ENCODE measurements around the gene TMEM169. TPM values are rescaled to one million over a fixed set of nuclear protein-coding genes. Genes with fewer than 3 reads are reported as not detected.

The TMEM169 gene
- total RNA-seq, 6 experiments from 2014 or later: 0.09 to 0.25 (median 0.13) TPM; not detected in 3

- Mint-ChIP-seq H3K36me3 (ENCODE audit: low read depth) (no peaks in the 10 kb centered on the region), H3K27ac (no peak overlapping the region), H3K9me3 (no peaks in the 10 kb centered on the region), H3K27me3 (ENCODE audit: insufficient read depth) (no peaks in the 10 kb centered on the region), H3K4me1 (ENCODE audit: low read depth) (peaks cover 31% of the 10 kb centered on the region), H3K4me3 (no peak overlapping the region)
- DNase-seq: no peak
- TF ChIP-seq CTCF (IDR thresholded peaks at IDR 0.05): no peak
Observed at GRCh38 chr2:216070195-216070594, 11.5 kb upstream of the TMEM169 start.

- Mint-ChIP-seq H3K9me3 (no peaks in the 10 kb centered on the region), H3K4me3 (no peak overlapping the region), H3K36me3 (ENCODE audit: low read depth) (no peaks in the 10 kb centered on the region), H3K27me3 (ENCODE audit: insufficient read depth) (no peaks in the 10 kb centered on the region), H3K27ac (no peak overlapping the region), H3K4me1 (ENCODE audit: low read depth) (peaks cover 23% of the 10 kb centered on the region)
- DNase-seq: no peak
- no peak for TF ChIP-seq CTCF (IDR thresholded peaks at IDR 0.05)
Observed at GRCh38 chr2:216071111-216071851, 10.4 kb upstream of the TMEM169 start.

DNA sequence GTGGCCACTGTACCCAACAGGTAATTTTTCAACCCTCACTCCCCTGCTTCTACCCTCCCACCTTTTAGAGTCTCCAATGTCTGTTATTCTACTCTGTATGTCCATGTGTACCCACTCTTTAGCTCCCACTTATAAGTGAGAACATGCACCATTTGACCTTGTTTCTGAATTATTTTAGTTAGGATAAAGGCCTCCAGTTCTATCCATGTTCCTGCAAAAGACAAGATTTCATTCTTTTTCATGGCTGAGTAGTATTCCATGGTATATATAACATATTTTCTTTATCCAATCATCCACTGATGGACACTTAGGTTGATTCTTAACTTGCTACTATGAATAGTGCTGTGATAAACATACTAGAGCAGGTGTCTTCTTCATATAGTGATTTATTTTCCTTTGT is 9.2 kb upstream of the TMEM169 start:
- Mint-ChIP-seq H3K27me3 (ENCODE audit: insufficient read depth) (no peaks in the 10 kb centered on the region), H3K27ac (no peak overlapping the region), H3K4me3 (no peak overlapping the region), H3K4me1 (ENCODE audit: low read depth) (peaks cover 15% of the 10 kb centered on the region), H3K36me3 (ENCODE audit: low read depth) (no peaks in the 10 kb centered on the region), H3K9me3 (no peaks in the 10 kb centered on the region)
- no peak for DNase-seq
- no peak for TF ChIP-seq CTCF (IDR thresholded peaks at IDR 0.05)

- no peak overlapping the region for H3K4me3 Mint-ChIP-seq
- no peaks in the 10 kb centered on the region for H3K27me3 Mint-ChIP-seq (ENCODE audit: insufficient read depth)
- no peak overlapping the region for H3K27ac Mint-ChIP-seq
- no peak for DNase-seq
- H3K9me3 Mint-ChIP-seq: no peaks in the 10 kb centered on the region
- peaks cover 15% of the 10 kb centered on the region for H3K4me1 Mint-ChIP-seq (ENCODE audit: low read depth)
- TF ChIP-seq CTCF (IDR thresholded peaks at IDR 0.05): no peak
- no peaks in the 10 kb centered on the region for H3K36me3 Mint-ChIP-seq (ENCODE audit: low read depth)
Observed at GRCh38 chr2:216073773-216074172, 7.9 kb upstream of the TMEM169 start.

DNA sequence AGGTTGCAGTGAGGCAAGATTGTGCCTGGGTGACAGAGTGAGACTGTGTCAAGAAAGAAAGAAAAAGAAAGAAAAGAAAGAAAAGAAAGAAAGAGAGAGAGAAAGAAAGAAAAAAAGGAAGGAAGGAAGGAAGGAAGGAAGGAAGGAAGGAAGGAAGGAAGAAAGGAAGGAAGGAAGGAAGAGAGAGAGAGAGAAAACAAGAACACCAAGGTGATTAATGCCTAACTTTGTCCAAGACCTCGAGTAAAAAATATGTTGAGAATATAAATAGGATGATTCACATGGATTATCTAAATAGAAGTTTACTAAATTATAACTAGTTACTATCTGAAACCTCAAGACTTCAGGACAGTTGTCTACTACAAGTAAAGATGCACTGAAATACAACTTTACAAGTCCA is 7.3 kb upstream of the TMEM169 start:
- H3K4me3 Mint-ChIP-seq: no peak overlapping the region
- H3K27me3 Mint-ChIP-seq (ENCODE audit: insufficient read depth): no peaks in the 10 kb centered on the region
- DNase-seq: no peak
- H3K36me3 Mint-ChIP-seq (ENCODE audit: low read depth): no peaks in the 10 kb centered on the region
- H3K9me3 Mint-ChIP-seq: no peaks in the 10 kb centered on the region
- H3K4me1 Mint-ChIP-seq (ENCODE audit: low read depth): peaks cover 15% of the 10 kb centered on the region
- no peak overlapping the region for H3K27ac Mint-ChIP-seq
- no peak for TF ChIP-seq CTCF (IDR thresholded peaks at IDR 0.05)

All from HFFc6 (cell line).